ENCODE results near the gene SUPT6H. TPM values are rescaled to one million over a fixed set of nuclear protein-coding genes. Genes with fewer than 3 reads are reported as not detected.
A peak's percentile ranks its signal among the peaks of the same experiment; 100 is the strongest.
"Not testable (repeated sequence)": the region's sequence is repeated elsewhere in the genome, so short reads cannot be mapped to it uniquely, and the experiment has no call there.

The SUPT6H gene
- total RNA-seq, 1 donor from 2014 or later = 106 TPM

DNA sequence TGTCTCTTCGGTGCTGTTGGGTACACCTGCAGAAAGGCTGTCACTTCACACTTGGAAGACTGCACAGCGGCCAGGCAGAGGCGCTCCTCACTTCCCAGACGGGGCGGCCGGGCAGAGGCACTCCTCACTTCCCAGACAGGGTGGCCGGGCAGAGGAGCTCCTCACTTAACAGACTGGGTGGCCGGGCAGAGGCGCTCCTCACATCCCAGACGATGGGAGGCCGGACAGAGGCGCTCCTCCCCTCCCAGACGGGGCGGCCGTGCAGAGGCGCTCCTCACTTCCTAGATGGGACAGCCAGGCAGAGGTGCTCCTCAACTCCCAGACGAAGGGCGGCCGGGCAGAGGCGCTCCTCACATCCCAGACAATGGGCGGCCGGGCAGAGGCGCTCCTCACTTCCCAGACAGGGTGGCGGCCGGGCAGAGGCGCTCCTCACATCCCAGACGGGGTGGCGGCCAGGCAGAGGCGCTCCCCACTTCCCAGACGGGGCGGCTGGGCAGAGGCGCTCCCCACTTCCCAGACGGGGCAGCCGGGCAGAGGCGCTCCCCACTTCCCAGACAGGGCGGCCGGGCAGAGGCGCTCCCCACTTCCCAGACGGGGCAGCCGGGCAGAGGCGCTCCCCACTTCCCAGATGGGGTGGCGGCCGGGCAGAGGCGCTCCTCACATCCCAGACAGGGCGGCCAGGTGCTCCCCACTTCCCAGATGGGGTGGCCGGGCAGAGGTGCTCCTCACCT, 3.1 kb upstream of the SUPT6H start:
- H3K27ac Mint-ChIP-seq; H3K4me3 Mint-ChIP-seq; DNase-seq (ENCODE audit: low spot score); H3K9me3 Mint-ChIP-seq; H3K27me3 Mint-ChIP-seq (ENCODE audit: insufficient read depth); intact Hi-C loops (cut with micrococcal nuclease): not testable (repeated sequence)
- Mint-ChIP-seq H3K4me1 (ENCODE audit: low read depth) (peaks cover 35% of the 10 kb centered on the region), H3K36me3 (ENCODE audit: low read depth) (peaks cover 29% of the 10 kb centered on the region)

DNA sequence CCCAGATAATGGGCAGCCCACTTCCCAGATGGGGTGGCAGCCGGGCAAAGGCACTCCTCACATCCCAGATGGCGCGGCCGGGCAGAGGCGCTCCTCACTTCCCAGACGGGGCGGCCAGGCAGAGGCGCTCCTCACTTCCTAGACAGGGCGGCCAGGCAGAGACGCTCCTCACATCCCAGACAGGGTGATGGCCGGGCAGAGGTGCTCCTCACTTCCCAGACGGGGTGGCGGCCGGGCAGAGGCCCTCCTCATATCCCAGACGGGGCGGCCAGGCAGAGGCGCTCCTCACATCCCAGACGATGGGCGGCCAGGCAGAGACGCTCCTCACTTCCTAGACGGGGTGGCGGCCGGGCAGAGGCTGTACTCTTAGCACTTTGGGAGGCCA, 2.5 kb upstream of the SUPT6H start:
- H3K27ac Mint-ChIP-seq; intact Hi-C loops (cut with micrococcal nuclease); H3K27me3 Mint-ChIP-seq (ENCODE audit: insufficient read depth); H3K9me3 Mint-ChIP-seq; DNase-seq (ENCODE audit: low spot score); H3K4me3 Mint-ChIP-seq: not testable (repeated sequence)
- H3K4me1 Mint-ChIP-seq (ENCODE audit: low read depth) = peaks cover 39% of the 10 kb centered on the region
- peaks cover 32% of the 10 kb centered on the region for H3K36me3 Mint-ChIP-seq (ENCODE audit: low read depth)

DNA sequence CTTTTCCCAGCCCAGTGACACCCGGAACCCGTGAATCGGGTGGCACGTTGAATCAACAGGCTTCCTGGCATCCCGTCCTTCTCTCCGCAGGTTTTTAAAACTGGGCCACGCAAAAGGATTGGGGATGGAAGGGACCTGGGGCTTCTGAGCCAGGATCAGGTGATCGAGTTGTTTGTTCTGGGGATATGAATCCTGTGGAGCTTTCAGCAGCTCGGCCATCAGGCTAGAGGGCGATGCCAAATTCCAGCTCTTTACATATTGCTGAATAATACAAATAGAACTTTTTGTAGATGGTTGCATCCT, 473 bp downstream of the SUPT6H start:
- peaks cover 38% of the 10 kb centered on the region for H3K36me3 Mint-ChIP-seq (ENCODE audit: low read depth)
- no peak for DNase-seq (ENCODE audit: low spot score)
- no peaks in the 10 kb centered on the region for H3K27me3 Mint-ChIP-seq (ENCODE audit: insufficient read depth)
- H3K4me1 Mint-ChIP-seq (ENCODE audit: low read depth) = peaks cover 55% of the 10 kb centered on the region
- peak overlapping the region; percentile 99 for H3K27ac Mint-ChIP-seq
- intact Hi-C loops (cut with micrococcal nuclease) = loop anchor here (1.0 to 5.0 kb wide), 4 partner anchors 17 to 290 kb away; partner anchors contain the start of genes BLTP2, PHF12, PIGS and PROCA1
- peak overlapping the region; percentile 100 for H3K4me3 Mint-ChIP-seq
- no peaks in the 10 kb centered on the region for H3K9me3 Mint-ChIP-seq

DNA sequence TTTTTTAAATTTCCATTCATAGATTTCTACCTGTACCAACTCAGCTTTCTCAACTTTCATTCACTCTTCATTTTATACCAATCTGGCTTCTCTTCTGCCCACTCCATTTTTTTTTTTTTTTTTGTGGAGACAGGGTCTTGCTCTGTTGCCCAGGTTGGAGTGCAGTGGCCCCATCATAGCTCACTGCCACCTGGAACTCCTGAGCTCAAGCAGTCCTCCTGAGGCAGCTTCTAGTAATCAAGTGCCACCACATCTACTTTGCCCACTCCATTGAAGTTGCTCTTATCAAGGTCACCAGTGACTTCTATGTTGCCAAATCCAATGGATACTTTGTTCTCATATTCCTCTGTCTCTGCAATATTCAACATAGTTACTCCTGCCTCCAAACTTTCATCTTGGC, 1.7 kb downstream of the SUPT6H start:
- H3K27me3 Mint-ChIP-seq (ENCODE audit: insufficient read depth) = no peaks in the 10 kb centered on the region
- intact Hi-C loops (cut with micrococcal nuclease) = loop anchor here (5.0 kb wide), 2 partner anchors 91 to 289 kb away; partner anchors contain the start of genes PHF12 and PIGS
- no peak for DNase-seq (ENCODE audit: low spot score)
- peak overlapping the region; percentile 100 for H3K4me3 Mint-ChIP-seq
- H3K36me3 Mint-ChIP-seq (ENCODE audit: low read depth) = peaks cover 38% of the 10 kb centered on the region
- no peaks in the 10 kb centered on the region for H3K9me3 Mint-ChIP-seq
- H3K27ac Mint-ChIP-seq = peak overlapping the region; percentile 99
- peaks cover 67% of the 10 kb centered on the region for H3K4me1 Mint-ChIP-seq (ENCODE audit: low read depth)

DNA sequence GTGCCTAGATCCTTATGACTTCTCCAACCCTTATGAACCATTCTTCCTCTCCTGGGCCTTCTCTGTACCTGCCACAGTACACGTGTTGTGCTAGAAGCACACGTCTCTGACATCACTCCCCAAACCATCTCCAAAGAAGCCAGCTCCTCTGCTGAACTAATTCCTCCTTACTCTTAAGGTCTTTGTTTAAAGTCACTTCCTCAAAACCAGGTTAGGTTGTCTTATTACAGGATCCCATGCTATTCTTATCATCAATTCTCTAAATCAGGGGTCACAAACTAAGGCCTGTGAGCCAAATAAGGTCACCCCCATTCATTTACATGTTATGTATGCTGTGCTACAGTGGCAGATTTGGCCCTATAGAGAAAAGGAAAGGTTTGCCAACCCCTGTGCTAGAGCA, 4.0 kb downstream of the SUPT6H start:
- Mint-ChIP-seq H3K4me1 (ENCODE audit: low read depth) (peaks cover 61% of the 10 kb centered on the region), H3K4me3 (no peak overlapping the region), H3K9me3 (no peaks in the 10 kb centered on the region), H3K27ac (no peak overlapping the region), H3K36me3 (ENCODE audit: low read depth) (peaks cover 32% of the 10 kb centered on the region), H3K27me3 (ENCODE audit: insufficient read depth) (no peaks in the 10 kb centered on the region)
- intact Hi-C loops (cut with micrococcal nuclease) = no loop called here
- no peak for DNase-seq (ENCODE audit: low spot score)

DNA sequence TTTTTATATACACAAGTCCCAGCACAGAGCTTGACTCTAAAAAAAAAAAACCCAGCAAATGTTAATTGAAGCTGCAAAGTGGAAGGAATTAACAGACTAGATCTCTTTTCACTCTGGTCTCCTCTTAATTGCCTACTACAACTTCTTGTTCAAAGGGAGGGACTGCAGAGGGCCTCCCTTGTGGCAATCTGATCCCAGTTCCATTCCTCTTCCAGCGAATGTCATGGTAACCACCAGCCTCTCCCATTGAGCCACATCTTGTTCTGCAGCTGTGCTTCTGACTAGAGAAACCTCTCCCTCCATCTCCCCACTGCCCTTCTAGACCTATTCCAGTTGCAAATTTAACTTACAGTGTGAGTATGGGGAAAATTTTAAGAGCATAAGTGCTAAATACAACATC, 5.9 kb downstream of the SUPT6H start:
- DNase-seq (ENCODE audit: low spot score) = no peak
- no peak overlapping the region for H3K4me3 Mint-ChIP-seq
- intact Hi-C loops (cut with micrococcal nuclease) = no loop called here
- no peak overlapping the region for H3K27ac Mint-ChIP-seq
- no peaks in the 10 kb centered on the region for H3K9me3 Mint-ChIP-seq
- H3K36me3 Mint-ChIP-seq (ENCODE audit: low read depth) = peaks cover 43% of the 10 kb centered on the region
- peaks cover 50% of the 10 kb centered on the region for H3K4me1 Mint-ChIP-seq (ENCODE audit: low read depth)
- H3K27me3 Mint-ChIP-seq (ENCODE audit: insufficient read depth) = no peaks in the 10 kb centered on the region

DNA sequence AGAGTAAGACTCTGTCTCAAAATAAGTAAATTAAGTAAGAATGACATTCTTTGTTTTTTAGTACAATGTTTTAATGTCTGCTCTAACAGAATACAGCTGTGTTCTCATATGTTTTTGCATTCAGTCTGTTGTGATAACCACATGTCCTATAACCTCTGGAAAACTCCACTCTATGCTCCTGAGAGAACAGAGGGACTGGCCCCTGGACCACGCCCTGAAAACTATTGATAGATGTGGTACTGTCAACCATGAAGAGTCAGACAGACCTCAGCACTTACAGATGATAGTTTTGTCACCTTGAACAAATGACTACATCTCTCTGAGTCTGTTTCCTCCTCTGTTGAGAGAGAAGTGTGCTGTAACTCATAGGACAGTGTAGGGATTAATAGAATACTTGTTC, 7.9 kb downstream of the SUPT6H start:
- no peak overlapping the region for H3K4me3 Mint-ChIP-seq
- DNase-seq (ENCODE audit: low spot score) = no peak
- H3K36me3 Mint-ChIP-seq (ENCODE audit: low read depth) = peaks cover 50% of the 10 kb centered on the region
- H3K9me3 Mint-ChIP-seq = no peaks in the 10 kb centered on the region
- H3K27me3 Mint-ChIP-seq (ENCODE audit: insufficient read depth) = no peaks in the 10 kb centered on the region
- H3K4me1 Mint-ChIP-seq (ENCODE audit: low read depth) = peaks cover 31% of the 10 kb centered on the region
- intact Hi-C loops (cut with micrococcal nuclease) = no loop called here
- H3K27ac Mint-ChIP-seq = no peak overlapping the region

DNA sequence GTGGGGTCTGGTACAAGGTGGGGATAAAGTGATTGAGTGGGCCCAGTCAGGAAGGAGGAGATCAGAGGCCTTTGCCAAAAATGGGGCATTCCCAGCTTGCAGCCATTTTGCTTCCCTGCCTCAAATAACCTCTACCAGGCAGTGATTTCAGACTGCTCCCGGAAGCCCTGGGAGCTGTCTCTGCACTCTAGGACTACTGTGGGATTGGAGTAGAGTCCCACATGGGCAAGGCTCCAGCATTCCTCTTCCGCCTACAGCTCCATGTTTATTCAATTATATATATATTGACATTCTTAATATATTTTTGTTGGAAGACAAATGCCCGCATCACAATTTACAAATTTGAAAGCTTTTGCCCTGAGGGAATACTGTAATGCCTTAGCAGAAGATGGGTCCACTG, 13.5 kb downstream of the SUPT6H start:
- Mint-ChIP-seq H3K36me3 (ENCODE audit: low read depth) (peaks cover 59% of the 10 kb centered on the region), H3K4me3 (no peak overlapping the region), H3K9me3 (no peaks in the 10 kb centered on the region), H3K27me3 (ENCODE audit: insufficient read depth) (no peaks in the 10 kb centered on the region), H3K27ac (no peak overlapping the region), H3K4me1 (ENCODE audit: low read depth) (peaks cover under 1% of the 10 kb centered on the region)
- intact Hi-C loops (cut with micrococcal nuclease) = no loop called here
- DNase-seq (ENCODE audit: low spot score) = no peak

DNA sequence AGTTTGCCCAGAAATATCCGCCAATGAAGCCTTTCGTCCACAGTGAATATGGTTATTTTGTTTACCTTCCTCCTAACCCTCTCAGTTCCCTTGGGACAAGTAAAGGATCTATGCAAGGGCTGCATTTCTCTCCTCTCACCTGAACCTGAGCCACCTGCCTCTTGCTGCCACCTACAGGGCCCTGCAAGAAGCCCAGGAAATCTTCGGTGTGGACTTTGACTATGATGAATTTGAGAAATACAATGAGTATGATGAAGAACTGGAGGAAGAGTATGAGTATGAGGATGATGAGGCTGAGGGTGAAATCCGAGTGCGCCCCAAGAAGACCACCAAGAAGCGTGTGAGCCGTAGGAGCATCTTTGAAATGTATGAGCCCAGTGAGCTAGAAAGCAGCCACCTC, 14.0 kb downstream of the SUPT6H start:
- intact Hi-C loops (cut with micrococcal nuclease) = no loop called here
- H3K4me1 Mint-ChIP-seq (ENCODE audit: low read depth) = no peaks in the 10 kb centered on the region
- H3K36me3 Mint-ChIP-seq (ENCODE audit: low read depth) = peaks cover 56% of the 10 kb centered on the region
- no peaks in the 10 kb centered on the region for H3K27me3 Mint-ChIP-seq (ENCODE audit: insufficient read depth)
- no peak overlapping the region for H3K4me3 Mint-ChIP-seq
- H3K27ac Mint-ChIP-seq = no peak overlapping the region
- no peak for DNase-seq (ENCODE audit: low spot score)
- H3K9me3 Mint-ChIP-seq = no peaks in the 10 kb centered on the region

DNA sequence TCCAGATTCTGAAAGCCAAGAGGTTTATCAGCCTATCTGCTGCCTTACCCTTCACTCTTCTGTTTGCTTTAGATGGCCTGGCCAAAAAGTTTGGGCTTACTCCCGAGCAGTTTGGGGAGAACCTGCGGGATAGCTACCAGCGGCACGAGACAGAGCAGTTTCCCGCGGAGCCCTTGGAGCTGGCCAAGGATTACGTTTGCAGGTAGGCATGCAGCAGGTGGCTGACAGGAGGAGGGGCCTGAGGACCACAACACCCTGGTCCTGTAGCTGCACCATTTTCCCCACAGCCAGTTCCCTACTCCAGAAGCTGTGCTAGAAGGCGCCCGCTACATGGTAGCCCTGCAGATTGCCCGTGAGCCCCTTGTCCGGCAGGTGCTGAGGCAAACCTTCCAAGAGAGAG, 20.6 kb downstream of the SUPT6H start:
- intact Hi-C loops (cut with micrococcal nuclease) = no loop called here
- no peaks in the 10 kb centered on the region for H3K4me1 Mint-ChIP-seq (ENCODE audit: low read depth)
- H3K36me3 Mint-ChIP-seq (ENCODE audit: low read depth) = peaks cover 55% of the 10 kb centered on the region
- H3K4me3 Mint-ChIP-seq = no peak overlapping the region
- H3K27ac Mint-ChIP-seq = no peak overlapping the region
- no peaks in the 10 kb centered on the region for H3K9me3 Mint-ChIP-seq
- H3K27me3 Mint-ChIP-seq (ENCODE audit: insufficient read depth) = no peaks in the 10 kb centered on the region
- DNase-seq (ENCODE audit: low spot score) = no peak

DNA sequence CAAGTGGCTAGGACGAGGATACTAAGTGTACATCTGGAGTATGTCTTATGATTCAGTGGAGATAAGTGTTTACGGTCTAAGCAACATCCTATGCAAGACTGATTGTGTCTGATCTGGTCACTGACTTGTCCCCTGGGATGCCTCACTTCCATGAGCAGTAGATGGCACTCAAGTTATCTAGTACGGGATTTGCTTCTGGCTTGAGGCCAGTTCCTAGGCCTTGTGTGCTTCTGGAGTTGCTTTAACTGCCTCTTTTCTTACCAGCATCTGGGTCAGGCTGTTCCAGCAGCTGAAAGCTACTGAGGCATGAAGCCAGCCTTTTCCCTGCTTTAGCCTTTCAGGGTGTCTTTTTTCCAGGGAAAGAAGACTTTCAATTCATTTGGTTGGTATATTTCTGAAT, 23.0 kb downstream of the SUPT6H start:
- Mint-ChIP-seq H3K36me3 (ENCODE audit: low read depth) (peaks cover 65% of the 10 kb centered on the region), H3K4me3 (no peak overlapping the region), H3K4me1 (ENCODE audit: low read depth) (no peaks in the 10 kb centered on the region), H3K27me3 (ENCODE audit: insufficient read depth) (no peaks in the 10 kb centered on the region), H3K27ac (no peak overlapping the region), H3K9me3 (no peaks in the 10 kb centered on the region)
- intact Hi-C loops (cut with micrococcal nuclease) = no loop called here
- DNase-seq (ENCODE audit: low spot score) = no peak

DNA sequence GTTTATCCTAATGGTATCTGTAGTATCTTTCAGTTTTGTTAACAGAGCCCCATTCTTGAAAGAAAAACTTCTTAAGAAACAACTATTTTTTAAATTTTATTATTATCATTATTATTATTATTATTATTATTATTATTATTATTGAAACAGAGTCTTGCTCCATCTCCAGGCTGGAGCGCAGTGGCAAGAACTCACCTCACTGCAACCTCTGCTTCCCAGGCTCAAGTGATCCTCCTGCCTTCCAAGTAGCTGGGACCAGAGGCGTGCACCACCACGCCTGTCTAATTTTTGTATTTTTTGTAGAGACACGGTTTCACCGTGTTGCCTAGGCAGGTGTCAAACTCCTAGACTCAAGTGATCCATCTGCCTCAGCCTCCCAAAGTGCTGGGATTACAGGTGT, 23.4 kb downstream of the SUPT6H start:
- Mint-ChIP-seq H3K27ac (no peak overlapping the region), H3K27me3 (ENCODE audit: insufficient read depth) (no peaks in the 10 kb centered on the region)

DNA sequence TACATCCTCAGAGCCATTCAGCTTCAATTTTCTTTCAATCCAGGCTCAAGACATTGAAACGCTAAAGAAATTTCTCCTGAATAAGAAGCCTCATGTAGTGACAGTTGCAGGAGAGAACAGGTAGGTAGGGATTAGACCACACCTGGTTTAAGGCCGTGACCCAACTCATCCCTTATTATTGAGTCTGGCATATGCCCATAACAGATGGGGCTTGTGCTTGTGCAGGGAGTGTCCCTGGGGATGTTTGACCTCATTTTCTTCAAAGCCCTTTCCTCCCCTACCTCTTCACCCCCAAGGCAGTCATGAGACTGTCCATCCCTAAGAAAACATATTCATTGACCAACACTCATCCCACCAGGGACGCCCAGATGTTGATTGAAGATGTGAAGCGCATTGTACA, 24.3 kb downstream of the SUPT6H start:
- Mint-ChIP-seq H3K4me1 (ENCODE audit: low read depth) (no peaks in the 10 kb centered on the region), H3K9me3 (no peaks in the 10 kb centered on the region), H3K27ac (no peak overlapping the region), H3K27me3 (ENCODE audit: insufficient read depth) (no peaks in the 10 kb centered on the region), H3K4me3 (no peak overlapping the region), H3K36me3 (ENCODE audit: low read depth) (peaks cover 71% of the 10 kb centered on the region)
- intact Hi-C loops (cut with micrococcal nuclease) = no loop called here
- DNase-seq (ENCODE audit: low spot score) = no peak

More for the DNA sequence above, 23.4 kb downstream of the SUPT6H start:
- intact Hi-C loops (cut with micrococcal nuclease) = no loop called here
- no peak for DNase-seq (ENCODE audit: low spot score)
- H3K9me3 Mint-ChIP-seq = no peaks in the 10 kb centered on the region
- peaks cover 68% of the 10 kb centered on the region for H3K36me3 Mint-ChIP-seq (ENCODE audit: low read depth)
- H3K4me1 Mint-ChIP-seq (ENCODE audit: low read depth) = no peaks in the 10 kb centered on the region
- no peak overlapping the region for H3K4me3 Mint-ChIP-seq

DNA sequence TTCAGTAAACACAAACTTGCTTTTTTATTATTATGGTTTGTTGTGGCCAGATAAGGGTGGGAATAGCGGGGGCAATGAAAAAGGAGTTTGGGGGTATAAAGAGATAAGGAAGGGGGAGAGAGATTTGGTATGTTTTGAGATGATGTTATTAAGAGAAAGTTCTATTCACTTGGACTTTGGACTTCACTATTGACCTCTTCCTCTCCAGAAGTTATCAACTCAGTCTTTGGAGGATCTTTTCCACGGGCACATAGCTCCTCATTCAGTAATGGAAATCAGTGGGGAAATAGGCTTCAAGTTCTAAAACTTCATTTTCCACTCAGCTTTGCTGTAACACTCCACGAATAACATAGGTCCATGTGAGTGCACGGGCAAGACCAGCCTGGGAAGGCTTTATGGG, 26.5 kb downstream of the SUPT6H start:
- H3K4me3 Mint-ChIP-seq = no peak overlapping the region
- no peaks in the 10 kb centered on the region for H3K4me1 Mint-ChIP-seq (ENCODE audit: low read depth)
- no peak for DNase-seq (ENCODE audit: low spot score)
- H3K27ac Mint-ChIP-seq = no peak overlapping the region
- H3K9me3 Mint-ChIP-seq = no peaks in the 10 kb centered on the region
- intact Hi-C loops (cut with micrococcal nuclease) = no loop called here
- no peaks in the 10 kb centered on the region for H3K27me3 Mint-ChIP-seq (ENCODE audit: insufficient read depth)
- H3K36me3 Mint-ChIP-seq (ENCODE audit: low read depth) = peaks cover 63% of the 10 kb centered on the region
